ENCODE data around the gene MAPKAP1.

MAPKAP1 gene

DNA sequence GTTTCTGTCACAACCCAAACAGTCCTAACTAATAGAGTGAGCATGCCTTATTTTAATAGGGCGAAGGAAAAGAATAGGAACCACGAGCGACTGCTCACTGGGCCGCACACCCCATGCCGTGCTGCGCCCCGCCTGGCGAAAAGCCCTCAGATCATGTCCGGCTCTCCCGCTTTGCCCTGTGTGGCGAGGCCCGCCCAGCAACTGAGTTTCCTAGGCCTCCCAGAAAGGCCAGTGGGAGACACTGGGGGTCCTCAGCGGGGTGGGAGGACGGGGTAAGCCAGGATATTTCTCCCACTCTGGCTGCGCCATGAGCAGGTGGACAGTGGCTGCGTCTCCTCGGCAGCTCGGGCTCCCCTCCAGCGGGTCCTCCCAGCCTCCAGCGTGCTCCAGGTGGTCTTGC is 307.3 kb downstream of the MAPKAP1 start:
- Histone ChIP-seq H3K4me1 (ENCODE audit: insufficient read depth, poor library complexity, severe bottlenecking) (no peaks in the 10 kb centered on the region), H3K27me3 (ENCODE audit: insufficient read depth, poor library complexity, severe bottlenecking) (no peaks in the 10 kb centered on the region), H3K27ac (ENCODE audit: poor library complexity, severe bottlenecking) (no peak overlapping the region), H3K9me3 (ENCODE audit: severe bottlenecking) (no peaks in the 10 kb centered on the region), H3K36me3 (ENCODE audit: low read depth) (no peaks in the 10 kb centered on the region), H3K4me3 (ENCODE audit: severe bottlenecking) (no peak overlapping the region)
- no peak for DNase-seq (ENCODE audit: low spot score)
- no peak for ATAC-seq (ENCODE audit: low read depth)
- no peak for TF ChIP-seq CTCF (IDR thresholded peaks at IDR 0.05; ENCODE audit: poor library complexity, severe bottlenecking)

DNA sequence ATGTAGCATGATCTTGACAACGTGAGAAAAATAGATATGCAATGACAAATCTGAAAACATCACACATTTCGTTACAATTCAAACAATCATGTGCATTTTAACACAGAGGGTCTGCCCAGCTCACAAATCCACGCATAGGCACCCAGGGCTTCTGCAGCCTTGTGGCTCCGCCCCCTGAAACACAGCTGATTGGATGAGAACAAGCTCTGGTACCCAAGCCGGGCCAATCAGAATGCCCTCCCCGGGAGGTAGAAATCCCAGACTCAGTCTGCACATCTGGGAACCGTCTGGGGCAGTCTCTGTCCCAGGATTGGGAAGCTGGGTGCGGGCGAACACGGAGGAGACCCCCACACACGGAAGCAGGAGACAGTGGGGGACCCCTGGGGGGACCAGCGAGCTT is 307.8 kb downstream of the MAPKAP1 start:
- H3K9me3 ChIP-seq (ENCODE audit: severe bottlenecking): no peaks in the 10 kb centered on the region
- no peaks in the 10 kb centered on the region for H3K27me3 ChIP-seq (ENCODE audit: insufficient read depth, poor library complexity, severe bottlenecking)
- no peaks in the 10 kb centered on the region for H3K36me3 ChIP-seq (ENCODE audit: low read depth)
- TF ChIP-seq CTCF (IDR thresholded peaks at IDR 0.05; ENCODE audit: poor library complexity, severe bottlenecking): no peak
- H3K4me3 ChIP-seq (ENCODE audit: severe bottlenecking): no peak overlapping the region
- DNase-seq (ENCODE audit: low spot score) (no peak), ATAC-seq (ENCODE audit: low read depth) (no peak)
- no peaks in the 10 kb centered on the region for H3K4me1 ChIP-seq (ENCODE audit: insufficient read depth, poor library complexity, severe bottlenecking)
- no peak overlapping the region for H3K27ac ChIP-seq (ENCODE audit: poor library complexity, severe bottlenecking)

DNA sequence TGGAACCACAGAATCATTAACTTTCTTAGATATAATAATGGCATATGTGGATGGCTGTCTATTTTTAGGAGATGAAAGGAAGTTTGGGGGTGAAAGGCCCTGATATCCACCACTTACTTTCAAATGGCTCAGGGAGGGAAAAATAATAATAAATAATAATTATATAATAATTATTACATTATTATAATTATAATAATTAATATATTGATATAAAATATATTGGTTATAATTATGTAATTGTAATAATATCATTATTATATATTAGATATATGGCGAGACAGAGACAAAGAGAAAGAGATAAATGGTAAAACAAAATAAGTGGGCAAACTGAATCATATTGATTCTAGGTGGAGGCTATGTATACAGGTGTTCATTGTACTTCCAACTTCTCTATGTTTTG is 308.8 kb downstream of the MAPKAP1 start:
- no peak for DNase-seq (ENCODE audit: low spot score)
- ATAC-seq (ENCODE audit: low read depth): no peak

DNA sequence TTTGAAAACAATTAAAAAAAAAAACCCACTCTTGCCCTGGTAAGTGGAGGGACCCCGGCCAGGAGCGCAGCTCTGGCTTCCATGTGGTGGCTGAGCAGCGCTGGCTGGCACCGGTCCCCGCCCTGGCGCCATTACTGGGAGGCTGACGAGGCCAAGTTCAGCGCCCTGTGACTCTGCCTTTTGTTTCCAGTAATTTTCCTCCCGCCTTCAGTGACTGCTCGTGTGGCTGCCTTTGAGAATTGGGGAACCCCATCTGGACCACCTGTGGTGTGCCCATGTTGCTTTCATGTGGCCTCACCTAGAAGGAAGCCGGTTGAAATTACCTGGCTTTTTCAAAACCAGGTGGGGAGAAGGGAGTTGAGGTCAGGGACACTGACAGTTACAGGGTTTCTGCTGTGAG is 309.3 kb downstream of the MAPKAP1 start:
- DNase-seq (ENCODE audit: low spot score): no peak
- no peak for ATAC-seq (ENCODE audit: low read depth)
- Histone ChIP-seq H3K27ac (ENCODE audit: poor library complexity, severe bottlenecking) (no peak overlapping the region), H3K36me3 (ENCODE audit: low read depth) (no peaks in the 10 kb centered on the region), H3K4me3 (ENCODE audit: severe bottlenecking) (no peak overlapping the region), H3K27me3 (ENCODE audit: insufficient read depth, poor library complexity, severe bottlenecking) (no peaks in the 10 kb centered on the region), H3K9me3 (ENCODE audit: severe bottlenecking) (no peaks in the 10 kb centered on the region), H3K4me1 (ENCODE audit: insufficient read depth, poor library complexity, severe bottlenecking) (no peaks in the 10 kb centered on the region)
- TF ChIP-seq CTCF (IDR thresholded peaks at IDR 0.05; ENCODE audit: poor library complexity, severe bottlenecking): no peak

More for the DNA sequence above, 308.8 kb downstream of the MAPKAP1 start:
- no peaks in the 10 kb centered on the region for H3K36me3 ChIP-seq (ENCODE audit: low read depth)
- TF ChIP-seq CTCF (IDR thresholded peaks at IDR 0.05; ENCODE audit: poor library complexity, severe bottlenecking): no peak
- no peaks in the 10 kb centered on the region for H3K9me3 ChIP-seq (ENCODE audit: severe bottlenecking)
- no peak overlapping the region for H3K4me3 ChIP-seq (ENCODE audit: severe bottlenecking)
- no peaks in the 10 kb centered on the region for H3K4me1 ChIP-seq (ENCODE audit: insufficient read depth, poor library complexity, severe bottlenecking)
- H3K27ac ChIP-seq (ENCODE audit: poor library complexity, severe bottlenecking): no peak overlapping the region
- no peaks in the 10 kb centered on the region for H3K27me3 ChIP-seq (ENCODE audit: insufficient read depth, poor library complexity, severe bottlenecking)

- Histone ChIP-seq H3K27me3 (ENCODE audit: insufficient read depth, poor library complexity, severe bottlenecking) (no peaks in the 10 kb centered on the region), H3K27ac (ENCODE audit: poor library complexity, severe bottlenecking) (no peak overlapping the region), H3K4me3 (ENCODE audit: severe bottlenecking) (no peak overlapping the region), H3K36me3 (ENCODE audit: low read depth) (no peaks in the 10 kb centered on the region), H3K4me1 (ENCODE audit: insufficient read depth, poor library complexity, severe bottlenecking) (no peaks in the 10 kb centered on the region), H3K9me3 (ENCODE audit: severe bottlenecking) (no peaks in the 10 kb centered on the region)
- no peak for ATAC-seq (ENCODE audit: low read depth)
- no peak for DNase-seq (ENCODE audit: low spot score)
- TF ChIP-seq CTCF (IDR thresholded peaks at IDR 0.05; ENCODE audit: poor library complexity, severe bottlenecking): no peak
Measured at GRCh38 chr9:125396799-125397198, 310.2 kb downstream of the MAPKAP1 start.
